HG03039 (cell line): ENCODE measurements around the gene COL4A1.

Source experiments
- ATAC-seq: cut with Tn5 transposase; IDR thresholded peaks from one replicate; pipeline ENCODE4 v1.9.1; 2021; ENCODE audit warnings: mild to moderate bottlenecking, moderate library complexity; ENCODE audit not compliant: unreplicated experiment

COL4A1 gene

DNA sequence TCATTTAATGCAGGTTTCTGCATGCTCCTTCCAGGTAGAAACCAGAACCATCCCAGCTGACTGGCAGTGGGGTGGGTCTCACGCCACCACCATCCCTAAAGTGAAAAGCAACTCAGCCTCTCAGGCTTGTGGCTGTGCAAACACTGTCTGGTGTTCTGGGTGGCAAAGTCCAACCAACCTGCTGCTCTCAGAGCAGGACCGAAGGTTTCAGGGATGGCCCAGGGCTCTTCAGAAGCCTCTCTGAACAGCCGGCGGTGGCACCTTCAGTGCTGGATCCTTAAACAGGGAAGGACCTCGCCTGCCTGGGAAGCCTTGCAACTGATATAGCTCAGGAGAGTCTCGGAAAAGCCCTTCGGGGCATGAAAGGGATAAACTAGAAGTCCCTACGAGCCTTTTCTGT is 100.8 kb downstream of the COL4A1 start:
- ATAC-seq = no peak

- ATAC-seq = no peak
Measured at GRCh38 chr13:110201114-110201513, 105.8 kb downstream of the COL4A1 start.

GRCh38 chr13:110200276-110200870 is 106.6 kb downstream of the COL4A1 start:
- ATAC-seq = no peak

GRCh38 chr13:110199046-110199831 is 107.7 kb downstream of the COL4A1 start:
- ATAC-seq = no peak

DNA sequence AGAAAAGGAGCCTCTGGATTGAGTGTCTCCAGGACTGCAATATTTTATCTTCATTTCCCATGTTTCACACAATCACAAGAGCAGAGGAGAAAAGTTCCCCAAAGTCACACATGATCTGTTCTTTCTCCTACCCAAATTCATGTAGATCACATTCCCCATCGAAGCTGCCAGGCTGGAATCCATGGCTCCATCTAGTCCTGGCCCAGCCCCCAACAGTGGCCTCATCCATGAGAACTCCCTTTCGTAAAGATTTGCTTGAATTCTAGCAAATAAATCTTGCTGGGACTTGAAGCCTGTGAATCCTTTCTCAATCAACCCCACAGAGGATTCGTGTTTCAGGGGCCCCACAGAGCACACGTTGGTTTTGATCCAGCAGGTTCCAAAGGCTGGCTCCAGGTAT is 109.5 kb downstream of the COL4A1 start:
- ATAC-seq = no peak

DNA sequence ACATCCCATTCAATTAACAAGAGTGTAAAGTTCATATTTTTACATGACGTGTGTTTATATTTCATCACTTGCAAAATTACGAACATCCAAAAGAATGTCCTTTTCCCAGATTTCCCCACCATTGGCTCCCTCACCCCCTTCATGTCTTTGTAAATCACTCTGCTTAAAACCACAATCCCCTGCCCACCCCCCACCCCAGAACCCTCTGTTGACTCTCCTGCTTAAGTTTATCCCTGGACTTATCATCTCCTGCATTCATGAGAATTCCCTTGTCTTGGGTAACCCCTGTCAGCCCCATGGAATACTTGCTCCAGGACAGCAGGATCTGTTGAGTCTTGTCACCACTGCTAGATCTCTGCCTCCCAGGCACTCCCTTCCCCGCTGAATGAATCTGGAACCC is 109.9 kb downstream of the COL4A1 start:
- ATAC-seq = no peak

GRCh38 chr13:110195547-110196485 is 111.1 kb downstream of the COL4A1 start:
- no peak for ATAC-seq

DNA sequence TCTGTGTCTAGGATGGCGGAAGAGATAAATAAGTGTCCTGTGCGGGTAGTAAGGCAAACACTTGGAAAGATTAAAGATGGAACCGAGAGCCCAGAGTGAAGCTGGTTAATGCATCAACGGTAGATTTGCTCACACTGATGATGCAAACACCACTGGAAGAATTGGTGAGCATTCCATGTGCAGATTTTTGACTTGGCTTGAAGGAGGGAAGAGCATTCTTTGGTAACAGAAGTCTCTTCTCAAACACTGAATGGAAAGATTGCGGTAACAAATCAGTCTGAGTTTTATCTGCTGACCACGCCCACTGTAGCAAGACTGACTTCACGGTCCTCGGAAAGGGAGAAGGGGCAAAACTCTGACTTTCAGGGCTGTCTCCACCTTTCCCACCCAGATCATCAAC is 112.5 kb downstream of the COL4A1 start:
- ATAC-seq = no peak

GRCh38 chr13:110193491-110193890 is 113.5 kb downstream of the COL4A1 start:
- ATAC-seq = no peak

- no peak for ATAC-seq
Measured at GRCh38 chr13:110192472-110192871, 114.5 kb downstream of the COL4A1 start.

GRCh38 chr13:110187641-110188161 is 119.3 kb downstream of the COL4A1 start:
- no peak for ATAC-seq

DNA sequence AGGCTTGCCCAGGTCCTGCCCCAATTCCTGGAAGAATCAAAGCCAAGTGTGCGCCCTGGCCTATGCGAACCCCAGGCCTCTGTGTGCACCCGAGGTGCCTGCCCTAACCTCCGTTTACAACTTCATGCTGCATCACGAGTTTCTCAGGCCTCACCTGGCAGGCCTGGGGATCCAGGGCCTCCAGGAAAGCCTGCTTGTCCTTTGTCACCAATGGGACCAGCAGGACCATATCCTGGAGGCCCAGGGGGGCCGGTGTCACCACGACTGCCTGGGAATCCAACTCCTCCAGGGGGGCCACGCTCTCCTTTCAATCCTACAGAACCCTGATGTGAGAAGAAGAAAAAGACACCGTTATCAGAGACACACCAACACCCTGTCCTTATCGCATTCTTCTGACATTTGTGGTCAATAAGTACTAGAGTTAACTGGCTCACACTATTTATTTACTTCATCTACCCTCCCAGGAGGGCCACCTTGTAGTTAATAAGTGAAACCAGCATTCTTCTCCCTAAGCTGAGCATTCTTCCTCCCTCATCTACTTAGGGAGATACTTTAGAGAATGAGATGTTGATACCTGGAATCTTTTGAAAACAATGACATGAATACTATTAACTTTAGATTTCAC is 120.6 kb downstream of the COL4A1 start:
- ATAC-seq = no peak

DNA sequence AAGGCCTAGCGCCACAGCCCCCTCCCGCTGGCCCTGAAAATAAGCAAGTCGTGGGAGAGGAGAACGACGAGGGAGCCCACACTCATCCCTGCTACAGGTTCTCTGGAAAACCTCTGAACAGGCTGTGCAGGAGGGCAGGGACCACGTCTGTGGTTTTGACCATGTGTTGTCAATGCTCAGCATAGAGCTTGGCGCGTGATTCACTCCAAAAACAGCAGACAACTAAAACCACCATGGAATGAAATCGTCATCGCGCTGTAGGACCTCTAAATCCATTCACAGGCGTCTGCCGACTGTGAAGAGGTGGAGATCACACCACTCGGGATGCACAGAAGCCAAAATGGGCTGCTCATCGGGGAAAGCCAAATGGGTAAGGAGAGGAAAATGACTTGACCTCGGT is 121.3 kb downstream of the COL4A1 start:
- ATAC-seq = no peak

DNA sequence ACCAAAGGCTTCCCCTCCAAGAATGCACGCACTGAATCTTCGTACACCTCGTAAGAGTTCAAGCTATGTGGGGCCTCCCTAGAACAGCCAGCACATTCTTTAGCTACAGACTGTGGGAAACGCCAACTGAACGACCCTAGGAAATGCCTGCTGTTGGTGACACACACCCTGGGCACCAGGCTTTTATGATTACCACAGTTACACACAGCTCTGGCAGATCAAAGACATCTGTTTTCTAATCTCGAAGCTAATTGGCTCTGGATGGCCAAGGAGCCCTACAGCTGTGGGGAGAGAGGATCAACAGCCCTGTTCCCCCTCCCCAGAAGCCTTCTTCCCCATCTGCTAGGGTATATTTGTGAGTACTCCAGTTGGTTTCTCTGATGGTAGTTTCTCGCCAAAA is 123.0 kb downstream of the COL4A1 start:
- ATAC-seq = no peak

GRCh38 chr13:110182461-110182860 is 124.5 kb downstream of the COL4A1 start:
- ATAC-seq = no peak

- no peak for ATAC-seq
Measured at GRCh38 chr13:110182003-110182402, 125.0 kb downstream of the COL4A1 start.

DNA sequence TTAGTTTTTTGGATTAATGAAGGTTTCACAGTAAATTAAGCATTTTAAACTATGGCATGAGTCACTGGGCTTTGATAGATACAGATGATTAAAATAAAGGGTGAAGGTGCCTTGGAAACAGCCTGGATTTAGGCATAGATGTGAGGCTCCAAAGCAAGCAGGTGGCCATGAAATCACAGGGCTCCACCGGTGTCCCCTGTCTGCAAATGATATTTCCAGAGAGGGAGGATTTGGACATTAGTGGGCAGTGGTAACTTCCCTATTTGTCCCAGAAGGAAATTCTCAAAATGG is 127.2 kb downstream of the COL4A1 start:
- no peak for ATAC-seq

DNA sequence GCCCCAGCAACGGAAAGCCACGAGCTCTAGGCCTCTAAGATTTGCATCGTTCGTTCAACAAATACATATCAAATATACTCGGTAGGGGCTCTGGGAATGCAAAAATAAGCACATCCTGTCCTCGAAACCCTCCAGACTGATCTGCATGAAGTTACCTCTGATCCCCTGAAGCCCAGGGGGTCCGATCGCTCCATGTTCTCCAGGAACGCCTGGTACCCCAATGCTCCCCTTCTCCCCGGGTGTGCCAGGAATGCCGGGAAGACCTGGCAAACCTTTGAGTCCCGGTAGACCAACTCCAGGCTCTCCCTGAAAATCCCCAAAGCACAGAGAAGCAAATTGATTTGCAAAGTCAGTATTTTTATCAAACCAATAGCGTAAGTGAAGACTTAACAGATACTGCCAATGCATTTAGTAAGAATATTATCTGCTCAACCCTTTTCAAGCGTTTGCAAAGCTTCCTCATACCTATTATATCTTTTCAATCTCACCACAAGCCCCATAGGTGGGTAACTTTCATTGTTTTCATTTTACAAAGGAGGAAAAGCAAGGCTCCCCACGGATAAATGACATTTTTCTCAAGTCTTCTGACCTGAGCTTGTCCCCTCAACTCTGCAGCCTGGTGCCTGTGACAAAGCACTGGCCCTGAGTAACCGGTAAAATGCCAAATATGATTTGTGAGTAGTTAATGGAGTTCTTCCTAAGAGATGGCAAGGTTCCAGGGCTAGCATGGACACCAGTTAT is 127.7 kb downstream of the COL4A1 start:
- no peak for ATAC-seq

DNA sequence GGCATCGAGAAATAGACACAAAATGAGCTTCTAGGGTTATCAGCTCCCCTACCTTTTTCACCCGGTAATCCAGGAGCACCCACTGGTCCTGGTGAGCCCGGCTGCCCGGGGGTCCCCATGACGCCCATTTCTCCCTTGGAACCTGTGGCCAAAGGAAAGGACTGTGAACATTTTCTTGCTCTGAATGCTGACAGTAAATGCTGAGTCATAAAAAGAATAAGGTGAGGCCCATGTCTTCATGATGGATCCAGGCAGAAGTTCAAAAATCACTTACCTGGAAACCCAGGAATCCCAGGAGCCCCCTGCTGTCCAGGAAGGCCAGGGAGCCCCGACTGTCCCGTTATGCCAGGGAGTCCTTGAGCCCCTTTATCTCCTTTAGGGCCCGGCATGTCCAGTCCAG is 129.2 kb downstream of the COL4A1 start:
- no peak for ATAC-seq

DNA sequence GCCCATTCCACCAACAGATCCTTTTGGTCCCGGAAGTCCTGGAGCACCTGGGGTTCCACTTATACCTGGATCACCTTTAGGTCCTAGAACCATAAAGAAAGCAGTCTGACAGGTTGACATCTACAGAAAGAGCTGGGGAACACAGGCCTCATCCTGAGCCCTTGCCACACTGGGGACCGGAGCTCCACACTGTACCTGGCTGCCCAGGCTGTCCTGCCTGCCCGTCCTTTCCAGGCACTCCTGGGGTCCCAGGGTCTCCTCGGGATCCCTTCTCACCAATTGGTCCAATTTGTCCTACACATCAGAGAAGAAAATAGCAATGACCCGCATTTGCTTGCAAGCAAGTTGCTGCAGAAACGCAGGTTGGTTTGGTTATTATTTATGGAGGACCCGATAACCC is 130.5 kb downstream of the COL4A1 start:
- no peak for ATAC-seq
